A673 (cell line): ENCODE measurements around the gene PAGR1. TPM values are rescaled to one million over a fixed set of nuclear protein-coding genes. Genes with fewer than 3 reads are reported as not detected.

ENCODE experiments used
- BruUV-seq: library from RNA; stranded (reverse); fragments of 400-500 nt; replicated peaks from 2 replicates; lab custom pipeline; 2021; lab: Mats Ljungman, UMichigan
- CTCF ChIA-PET: fragments of 300-600 bp; sonication (Branson Sonifier 250); formaldehyde crosslinking; loops from one replicate; lab custom pipeline; 2022; ENCODE audit warnings: antibody characterized with exemption; lab: Charles Lee
- POLR2A ChIA-PET: fragments of 300-600 bp; sonication (Branson Sonifier 250); formaldehyde crosslinking; loops from one replicate; lab custom pipeline; 2022; ENCODE audit warnings: antibody characterized with exemption; ENCODE audit not compliant: low non-redundant PET; lab: Charles Lee
- DNase-seq: peaks from one replicate; pipeline ENCODE4 v3.0.0-alpha.2; 2015; ENCODE audit warnings: low spot score
- H3K27ac ChIP-seq: fragments of 200-600 bp; sonication (generic); 2 replicates; pipeline ENCODE4 v1.5.1; 2016; ENCODE audit warnings: mixed run types, low read depth, mild to moderate bottlenecking, mixed read lengths, antibody characterized with exemption, low read length; ENCODE audit not compliant: poor library complexity, severe bottlenecking
- H3K27me3 ChIP-seq: fragments of 200-600 bp; sonication (generic); replicated peaks from 2 replicates; pipeline ENCODE4 v1.6.1; 2017; ENCODE audit warnings: mixed run types, low read depth, mild to moderate bottlenecking, mixed read lengths, antibody characterized with exemption, low read length; ENCODE audit not compliant: insufficient read depth, poor library complexity
- H3K36me3 ChIP-seq: fragments of 200-600 bp; sonication (generic); 2 replicates; pipeline ENCODE4 v1.6.1; 2016; ENCODE audit warnings: mixed run types, mild to moderate bottlenecking, mixed read lengths, antibody characterized with exemption, low read length; ENCODE audit not compliant: insufficient read depth, poor library complexity, severe bottlenecking
- H3K4me1 ChIP-seq: fragments of 200-600 bp; sonication (generic); 2 replicates; pipeline ENCODE4 v1.6.1; 2017; ENCODE audit warnings: mixed run types, mild to moderate bottlenecking, mixed read lengths, antibody characterized with exemption, low read length; ENCODE audit not compliant: insufficient read depth, poor library complexity, severe bottlenecking
- H3K4me3 ChIP-seq: fragments of 200-600 bp; sonication (generic); 2 replicates; pipeline ENCODE4 v1.5.1; 2016; ENCODE audit warnings: low read depth, mixed run types, mild to moderate bottlenecking, mixed read lengths, low read length; ENCODE audit not compliant: poor library complexity, severe bottlenecking
- H3K9me3 ChIP-seq: fragments of 200-600 bp; sonication (generic); 2 replicates; pipeline ENCODE4 v1.6.1; 2016; ENCODE audit warnings: mixed run types, low read depth, mild to moderate bottlenecking, mixed read lengths, antibody characterized with exemption, low read length; ENCODE audit not compliant: poor library complexity, severe bottlenecking
- CTCF ChIP-seq: fragments of 300-800, 200-600 bp; sonication (generic); conservative IDR thresholded peaks from 2 replicates; pipeline ENCODE4 v1.5.1; 2017; ENCODE audit warnings: low read depth, mild to moderate bottlenecking, antibody characterized with exemption, low read length, moderate library complexity, mixed read lengths
- EZH2 ChIP-seq: fragments of 200-600 bp; sonication (generic); IDR thresholded peaks from 2 replicates; pipeline ENCODE4 v1.6.1; 2017; ENCODE audit warnings: borderline replicate concordance, low read depth, mild to moderate bottlenecking, mixed read lengths, antibody characterized with exemption, low read length; ENCODE audit not compliant: poor library complexity, severe bottlenecking
- intact Hi-C: fragments of 100-400 bp; cut with micrococcal nuclease; formaldehyde crosslinking; loops from one replicate; pipeline ENCODE4 v1.10.0; 2022; ENCODE audit not compliant: unreplicated experiment
- total RNA-seq: library from RNA; stranded (reverse); gene quantifications from 2 replicates; pipeline ENCODE4 v1.2.3, GENCODE V29; 2021

Gene PAGR1
- total RNA-seq, 1 experiment from 2014 or later: 47.4 TPM

DNA sequence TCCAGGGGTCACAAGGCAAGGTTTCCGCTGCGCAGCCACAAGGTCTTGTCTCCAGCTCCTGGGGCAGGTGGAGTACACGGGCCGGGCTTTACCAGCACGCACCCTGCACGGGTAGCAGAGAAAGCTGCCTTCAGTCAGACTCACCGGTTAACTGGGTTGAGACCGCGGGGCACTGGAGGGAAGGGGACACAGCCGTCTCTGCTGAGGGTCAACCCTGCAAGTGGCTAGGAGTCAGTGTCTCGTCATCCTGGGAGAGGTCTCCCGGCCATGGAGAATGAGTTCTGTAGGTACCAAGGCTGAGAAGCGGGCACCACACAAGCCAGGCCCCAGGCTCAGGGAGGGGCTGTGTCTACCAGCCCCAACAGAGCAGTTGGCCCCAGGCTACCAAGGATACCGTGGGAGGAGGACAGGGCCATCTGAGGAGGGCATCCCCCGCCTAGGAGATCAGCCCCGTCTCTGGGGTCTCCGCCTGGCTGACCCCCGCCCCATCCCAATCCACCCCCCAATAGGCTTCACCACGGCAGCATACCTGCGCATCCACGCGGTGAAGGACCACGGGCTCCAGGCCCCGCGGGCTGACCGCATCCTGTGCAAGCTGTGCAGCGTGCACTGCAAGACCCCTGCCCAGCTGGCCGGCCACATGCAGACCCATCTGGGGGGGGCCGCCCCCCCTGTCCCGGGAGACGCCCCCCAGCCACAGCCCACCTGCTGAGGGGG, 6.8 kb upstream of the PAGR1 start:
- POLR2A ChIA-PET: no interaction called here
- TF ChIP-seq CTCF (no peak), EZH2 (no peak)
- DNase-seq: no peak
- H3K9me3 ChIP-seq: no peaks in the 10 kb centered on the region
- CTCF ChIA-PET: no interaction called here
- H3K27me3 ChIP-seq: no peaks in the 10 kb centered on the region
- no TSS peak for BruUV-seq
- intact Hi-C loops: loop anchor here (2.0 kb wide), 1 partner anchor 212 kb away; no protein-coding TSS in a partner anchor
- peak overlapping the region; percentile 58 for H3K4me3 ChIP-seq
- peaks cover 28% of the 10 kb centered on the region for H3K36me3 ChIP-seq
- H3K27ac ChIP-seq: peak overlapping the region; percentile 95
- H3K4me1 ChIP-seq: peaks cover 47% of the 10 kb centered on the region

GRCh38 chr16:29809850-29810698, 5.9 kb upstream of the PAGR1 start:
- peaks cover 24% of the 10 kb centered on the region for H3K36me3 ChIP-seq
- peaks cover 47% of the 10 kb centered on the region for H3K4me1 ChIP-seq

More at GRCh38 chr16:29809850-29810698, 5.9 kb upstream of the PAGR1 start:
- no TSS peak for BruUV-seq
- H3K27ac ChIP-seq: peak overlapping the region; percentile 95
- H3K9me3 ChIP-seq: no peaks in the 10 kb centered on the region
- CTCF ChIA-PET: interaction anchor here (0.7 kb wide), 1 partner anchor 81 kb away, joined by 4 read pairs; no protein-coding TSS in a partner anchor
- DNase-seq: peak; percentile 74
- intact Hi-C loops: loop anchor here (2.0 to 10.0 kb wide), 2 partner anchors 55 to 211 kb away; partner anchors contain the start of gene CDIPT
- no peak for TF ChIP-seq CTCF
- no peak for TF ChIP-seq EZH2
- POLR2A ChIA-PET: no interaction called here
- H3K4me3 ChIP-seq: peak overlapping the region; percentile 58
- no peaks in the 10 kb centered on the region for H3K27me3 ChIP-seq
